Type B pancreatic cell (in vitro differentiated cells): ENCODE data around the gene C10orf105. TPM values are rescaled to one million over a fixed set of nuclear protein-coding genes. Genes with fewer than 3 reads are reported as not detected.

Experiments
- DNase-seq: peaks from one replicate; pipeline ENCODE4 v3.0.0; 2021; ENCODE audit warnings: mixed read lengths; ENCODE audit not compliant: unreplicated experiment; ENCODE audit errors: extremely low spot score
- H3K27ac Mint-ChIP-seq: 2 replicates; pipeline ENCODE4 v1.8.0; 2021; ENCODE audit warnings: mild to moderate bottlenecking, mixed read lengths
- H3K27me3 Mint-ChIP-seq: 2 replicates; pipeline ENCODE4 v1.8.0; 2021; ENCODE audit warnings: mixed read lengths
- H3K36me3 Mint-ChIP-seq: 2 replicates; pipeline ENCODE4 v1.8.0; 2021; ENCODE audit warnings: mixed read lengths
- H3K4me1 Mint-ChIP-seq: one replicate; pipeline ENCODE4 v1.8.0; 2021; ENCODE audit warnings: mixed read lengths; ENCODE audit not compliant: unreplicated experiment
- H3K4me3 Mint-ChIP-seq: 2 replicates; pipeline ENCODE4 v1.8.0; 2021; ENCODE audit warnings: mild to moderate bottlenecking, mixed read lengths
- H3K9me3 Mint-ChIP-seq: 2 replicates; pipeline ENCODE4 v1.8.0; 2021; ENCODE audit warnings: mixed read lengths
- total RNA-seq: library from RNA; stranded (reverse); gene quantifications from 2 replicates; pipeline ENCODE4 v1.2.1, GENCODE V29; 2021; ENCODE audit warnings: low replicate concordance
- TF ChIP-seq, protein P1 (sequence below): fragments of 200-600 bp; sonication (generic); conservative IDR thresholded peaks from 2 replicates; pipeline ENCODE4 v1.5.0; 2021; ENCODE audit warnings: antibody characterized with exemption, mild to moderate bottlenecking

The C10orf105 gene
- total RNA-seq, 1 donor from 2014 or later, result 0.31 TPM

- no peak for DNase-seq
- Mint-ChIP-seq H3K27ac (no peak overlapping the region), H3K4me1 (peaks cover 30% of the 10 kb centered on the region), H3K27me3 (no peaks in the 10 kb centered on the region), H3K36me3 (no peaks in the 10 kb centered on the region), H3K4me3 (no peak overlapping the region), H3K9me3 (no peaks in the 10 kb centered on the region)
- TF ChIP-seq, protein P1, sequence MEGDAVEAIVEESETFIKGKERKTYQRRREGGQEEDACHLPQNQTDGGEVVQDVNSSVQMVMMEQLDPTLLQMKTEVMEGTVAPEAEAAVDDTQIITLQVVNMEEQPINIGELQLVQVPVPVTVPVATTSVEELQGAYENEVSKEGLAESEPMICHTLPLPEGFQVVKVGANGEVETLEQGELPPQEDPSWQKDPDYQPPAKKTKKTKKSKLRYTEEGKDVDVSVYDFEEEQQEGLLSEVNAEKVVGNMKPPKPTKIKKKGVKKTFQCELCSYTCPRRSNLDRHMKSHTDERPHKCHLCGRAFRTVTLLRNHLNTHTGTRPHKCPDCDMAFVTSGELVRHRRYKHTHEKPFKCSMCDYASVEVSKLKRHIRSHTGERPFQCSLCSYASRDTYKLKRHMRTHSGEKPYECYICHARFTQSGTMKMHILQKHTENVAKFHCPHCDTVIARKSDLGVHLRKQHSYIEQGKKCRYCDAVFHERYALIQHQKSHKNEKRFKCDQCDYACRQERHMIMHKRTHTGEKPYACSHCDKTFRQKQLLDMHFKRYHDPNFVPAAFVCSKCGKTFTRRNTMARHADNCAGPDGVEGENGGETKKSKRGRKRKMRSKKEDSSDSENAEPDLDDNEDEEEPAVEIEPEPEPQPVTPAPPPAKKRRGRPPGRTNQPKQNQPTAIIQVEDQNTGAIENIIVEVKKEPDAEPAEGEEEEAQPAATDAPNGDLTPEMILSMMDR, result no peak
Measured at GRCh38 chr10:71745664-71746250, 26.2 kb upstream of the C10orf105 start.

GRCh38 chr10:71744897-71745663, 25.5 kb upstream of the C10orf105 start:
- no peak for DNase-seq
- H3K9me3 Mint-ChIP-seq, result no peaks in the 10 kb centered on the region
- H3K36me3 Mint-ChIP-seq, result no peaks in the 10 kb centered on the region
- H3K4me3 Mint-ChIP-seq, result no peak overlapping the region
- H3K27ac Mint-ChIP-seq, result no peak overlapping the region
- peaks cover 33% of the 10 kb centered on the region for H3K4me1 Mint-ChIP-seq
- TF ChIP-seq, protein P1, result no peak
- H3K27me3 Mint-ChIP-seq, result no peaks in the 10 kb centered on the region

DNA sequence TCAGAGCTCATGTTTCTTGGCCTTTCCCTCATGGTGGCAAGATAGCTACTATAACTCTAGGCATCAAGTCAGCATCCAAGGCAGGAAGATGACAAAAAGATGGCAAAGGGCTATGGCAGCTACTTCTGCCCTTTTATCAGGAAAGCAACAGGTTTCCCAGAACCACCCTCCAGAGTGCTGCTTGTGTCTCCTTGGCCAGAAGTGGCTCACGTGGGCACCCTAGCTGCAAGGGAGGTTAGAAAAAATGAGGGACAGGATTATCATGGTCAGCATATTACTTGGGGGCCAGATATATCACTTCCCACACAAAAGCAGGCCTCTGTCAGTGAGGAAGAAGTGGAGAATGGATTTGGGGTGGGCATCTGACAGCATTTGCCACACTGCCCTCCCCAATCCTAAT, 24.3 kb upstream of the C10orf105 start:
- TF ChIP-seq, protein P1, result no peak
- DNase-seq, result no peak
- Mint-ChIP-seq H3K27me3 (no peaks in the 10 kb centered on the region), H3K27ac (no peak overlapping the region), H3K4me3 (no peak overlapping the region), H3K9me3 (no peaks in the 10 kb centered on the region), H3K36me3 (no peaks in the 10 kb centered on the region), H3K4me1 (peaks cover 29% of the 10 kb centered on the region)

GRCh38 chr10:71743089-71743838, 23.7 kb upstream of the C10orf105 start:
- TF ChIP-seq, protein P1, result no peak
- no peak overlapping the region for H3K27ac Mint-ChIP-seq
- H3K9me3 Mint-ChIP-seq, result no peaks in the 10 kb centered on the region
- peaks cover 23% of the 10 kb centered on the region for H3K4me1 Mint-ChIP-seq
- DNase-seq, result no peak
- H3K27me3 Mint-ChIP-seq, result no peaks in the 10 kb centered on the region
- no peaks in the 10 kb centered on the region for H3K36me3 Mint-ChIP-seq
- no peak overlapping the region for H3K4me3 Mint-ChIP-seq

GRCh38 chr10:71742301-71743088, 22.9 kb upstream of the C10orf105 start:
- Mint-ChIP-seq H3K4me1 (peaks cover 26% of the 10 kb centered on the region), H3K4me3 (no peak overlapping the region), H3K36me3 (no peaks in the 10 kb centered on the region), H3K9me3 (no peaks in the 10 kb centered on the region), H3K27ac (no peak overlapping the region), H3K27me3 (no peaks in the 10 kb centered on the region)
- TF ChIP-seq, protein P1, result no peak
- no peak for DNase-seq
